ENCODE measurements around the gene RAB33A. TPM values are rescaled to one million over a fixed set of nuclear protein-coding genes. Genes with fewer than 3 reads are reported as not detected.

RAB33A gene
- total RNA-seq, 1 experiment from 2014 or later = 0.18 TPM

GRCh38 chrX:130166503-130166777 is 5.3 kb upstream of the RAB33A start:
- in situ Hi-C loops (cut with HindIII; ENCODE audit: low pct_unique_long_range_greater_than_20kb, low sequenced_read_pairs) = no loop called here
- DNase-seq (ENCODE audit: low read depth, low spot score) = no peak

GRCh38 chrX:130167040-130167439 is 4.7 kb upstream of the RAB33A start:
- no peak for DNase-seq (ENCODE audit: low read depth, low spot score)

GRCh38 chrX:130170752-130171445 is 863 bp upstream of the RAB33A start:
- in situ Hi-C loops (cut with HindIII; ENCODE audit: low pct_unique_long_range_greater_than_20kb, low sequenced_read_pairs) = no loop called here
- no peak for DNase-seq (ENCODE audit: low read depth, low spot score)

More at GRCh38 chrX:130167040-130167439, 4.7 kb upstream of the RAB33A start:
- in situ Hi-C loops (cut with HindIII; ENCODE audit: low pct_unique_long_range_greater_than_20kb, low sequenced_read_pairs) = no loop called here

GRCh38 chrX:130172127-130172845 is 524 bp downstream of the RAB33A start:
- no peak for DNase-seq (ENCODE audit: low read depth, low spot score)
- in situ Hi-C loops (cut with HindIII; ENCODE audit: low pct_unique_long_range_greater_than_20kb, low sequenced_read_pairs) = no loop called here

- in situ Hi-C loops (cut with HindIII; ENCODE audit: low pct_unique_long_range_greater_than_20kb, low sequenced_read_pairs) = no loop called here
- DNase-seq (ENCODE audit: low read depth, low spot score) = peak; percentile 74
Measured at GRCh38 chrX:130173190-130173895, 1.6 kb downstream of the RAB33A start.

GRCh38 chrX:130174045-130174704 is 2.4 kb downstream of the RAB33A start:
- DNase-seq (ENCODE audit: low read depth, low spot score) = peak; percentile 76
- in situ Hi-C loops (cut with HindIII; ENCODE audit: low pct_unique_long_range_greater_than_20kb, low sequenced_read_pairs) = no loop called here

- no peak for DNase-seq (ENCODE audit: low read depth, low spot score)
- in situ Hi-C loops (cut with HindIII; ENCODE audit: low pct_unique_long_range_greater_than_20kb, low sequenced_read_pairs) = no loop called here
Measured at GRCh38 chrX:130174937-130175336, 3.2 kb downstream of the RAB33A start.

GRCh38 chrX:130176354-130176776 is 4.6 kb downstream of the RAB33A start:
- in situ Hi-C loops (cut with HindIII; ENCODE audit: low pct_unique_long_range_greater_than_20kb, low sequenced_read_pairs) = no loop called here
- no peak for DNase-seq (ENCODE audit: low read depth, low spot score)

GRCh38 chrX:130176942-130177341 is 5.2 kb downstream of the RAB33A start:
- in situ Hi-C loops (cut with HindIII; ENCODE audit: low pct_unique_long_range_greater_than_20kb, low sequenced_read_pairs) = no loop called here
- DNase-seq (ENCODE audit: low read depth, low spot score) = no peak

- DNase-seq (ENCODE audit: low read depth, low spot score) = no peak
- in situ Hi-C loops (cut with HindIII; ENCODE audit: low pct_unique_long_range_greater_than_20kb, low sequenced_read_pairs) = no loop called here
Measured at GRCh38 chrX:130179170-130179569, 7.4 kb downstream of the RAB33A start.

GRCh38 chrX:130179579-130180215 is 7.9 kb downstream of the RAB33A start:
- in situ Hi-C loops (cut with HindIII; ENCODE audit: low pct_unique_long_range_greater_than_20kb, low sequenced_read_pairs) = no loop called here
- DNase-seq (ENCODE audit: low read depth, low spot score) = no peak

- in situ Hi-C loops (cut with HindIII; ENCODE audit: low pct_unique_long_range_greater_than_20kb, low sequenced_read_pairs) = no loop called here
- DNase-seq (ENCODE audit: low read depth, low spot score) = no peak
Measured at GRCh38 chrX:130184168-130184567, 12.4 kb downstream of the RAB33A start.

- in situ Hi-C loops (cut with HindIII; ENCODE audit: low pct_unique_long_range_greater_than_20kb, low sequenced_read_pairs) = no loop called here
- no peak for DNase-seq (ENCODE audit: low read depth, low spot score)
Measured at GRCh38 chrX:130184857-130185256, 13.1 kb downstream of the RAB33A start.

- in situ Hi-C loops (cut with HindIII; ENCODE audit: low pct_unique_long_range_greater_than_20kb, low sequenced_read_pairs) = no loop called here
- DNase-seq (ENCODE audit: low read depth, low spot score) = no peak
Measured at GRCh38 chrX:130186651-130187050, 14.9 kb downstream of the RAB33A start.

GRCh38 chrX:130190801-130191200 is 19.0 kb downstream of the RAB33A start:
- DNase-seq (ENCODE audit: low read depth, low spot score) = no peak
- in situ Hi-C loops (cut with HindIII; ENCODE audit: low pct_unique_long_range_greater_than_20kb, low sequenced_read_pairs) = no loop called here

GRCh38 chrX:130196466-130196865 is 24.7 kb downstream of the RAB33A start:
- no peak for DNase-seq (ENCODE audit: low read depth, low spot score)
- in situ Hi-C loops (cut with HindIII; ENCODE audit: low pct_unique_long_range_greater_than_20kb, low sequenced_read_pairs) = no loop called here

GRCh38 chrX:130197464-130197863 is 25.7 kb downstream of the RAB33A start:
- in situ Hi-C loops (cut with HindIII; ENCODE audit: low pct_unique_long_range_greater_than_20kb, low sequenced_read_pairs) = no loop called here
- peak; percentile 35 for DNase-seq (ENCODE audit: low read depth, low spot score)

GRCh38 chrX:130204647-130205046 is 32.9 kb downstream of the RAB33A start:
- no peak for DNase-seq (ENCODE audit: low read depth, low spot score)
- in situ Hi-C loops (cut with HindIII; ENCODE audit: low pct_unique_long_range_greater_than_20kb, low sequenced_read_pairs) = no loop called here

Measured in SK-MEL-5 (cell line).